HG03159 (cell line): ENCODE measurements around the gene TMPRSS7.
"Not testable (repeated sequence)": the region's sequence is repeated elsewhere in the genome, so short reads cannot be mapped to it uniquely, and the experiment has no call there.

Source experiments
- ATAC-seq: cut with Tn5 transposase; IDR thresholded peaks from one replicate; pipeline ENCODE4 v1.9.1; 2021; ENCODE audit warnings: mild to moderate bottlenecking, moderate library complexity; ENCODE audit not compliant: unreplicated experiment

The TMPRSS7 gene

DNA sequence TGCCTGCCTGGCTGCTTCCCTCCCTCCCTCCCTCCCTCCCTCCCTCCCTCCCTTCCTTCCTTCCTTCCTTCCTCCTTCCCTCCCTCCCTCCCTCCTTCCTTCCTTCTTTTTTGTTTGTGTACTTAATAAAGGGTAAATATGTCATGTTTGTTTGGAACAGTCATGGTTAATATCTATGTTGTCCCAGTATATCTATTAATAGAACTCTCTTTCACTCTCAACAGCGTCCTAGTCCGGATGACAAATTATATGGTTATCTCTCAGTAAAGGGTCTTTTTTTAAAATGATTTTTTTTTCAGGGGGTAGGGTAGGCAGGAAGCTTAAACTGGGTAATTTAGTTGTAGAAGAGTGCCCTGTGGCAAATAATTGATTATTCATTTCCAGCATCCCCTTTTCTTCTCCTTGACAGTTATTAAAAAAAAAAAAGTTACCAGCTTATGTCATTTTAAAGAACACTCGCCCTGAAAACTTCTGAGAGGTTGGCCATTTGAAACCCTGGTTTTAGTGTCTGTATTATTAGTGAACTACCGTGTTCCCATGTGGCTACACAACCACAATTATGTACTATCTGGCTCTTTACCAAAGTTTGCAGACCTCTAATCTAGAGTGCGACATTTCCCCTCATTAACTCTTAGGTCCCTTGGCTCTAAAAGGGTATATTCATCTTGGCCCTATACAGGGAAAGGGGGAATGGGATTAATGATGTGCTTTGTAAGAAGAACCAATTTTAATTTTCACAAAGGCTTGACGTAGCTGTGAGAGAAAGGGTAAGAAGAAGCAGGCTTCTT is 22.1 kb upstream of the TMPRSS7 start:
- ATAC-seq, result no peak

DNA sequence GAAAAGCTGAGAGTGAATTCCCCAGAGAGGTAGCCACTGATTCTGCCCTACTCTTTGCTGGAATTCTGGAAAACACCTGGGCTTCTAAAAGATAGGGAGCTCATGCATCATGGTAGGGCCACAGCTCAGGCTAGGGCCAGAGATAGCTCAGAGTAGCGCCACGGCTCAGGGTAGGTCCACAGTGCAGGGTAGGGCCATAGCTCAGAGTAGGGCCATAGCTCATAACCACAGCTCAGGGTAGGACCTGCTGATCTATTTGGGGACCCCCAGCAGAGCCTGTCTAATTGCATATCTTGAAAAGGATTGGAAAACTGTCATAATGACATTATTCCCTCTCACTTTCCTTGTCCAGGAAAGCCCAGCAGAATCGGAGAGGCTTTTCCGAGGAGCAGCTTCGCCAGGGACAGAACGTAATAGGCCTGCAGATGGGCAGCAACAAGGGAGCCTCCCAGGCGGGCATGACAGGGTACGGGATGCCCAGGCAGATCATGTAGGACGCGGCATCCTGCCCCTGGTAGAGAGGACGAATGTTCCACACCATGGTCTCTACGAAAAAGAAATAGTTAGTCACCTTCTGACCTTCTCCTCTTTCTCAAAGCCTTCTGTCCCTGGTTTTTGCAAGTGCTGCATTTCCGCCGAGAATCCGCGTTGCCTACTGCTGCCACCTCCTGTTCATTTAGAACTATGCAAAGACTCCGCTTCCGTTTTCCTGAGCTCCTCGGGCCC is 21.3 kb upstream of the TMPRSS7 start:
- peak; percentile 86 for ATAC-seq

- ATAC-seq, result peak; percentile 23
These were observed 20.8 kb upstream of the TMPRSS7 start for GRCh38 chr3:112013784-112014143.

GRCh38 chr3:112017091-112017490 is 17.4 kb upstream of the TMPRSS7 start:
- no peak for ATAC-seq

- no peak for ATAC-seq
These were observed 15.8 kb upstream of the TMPRSS7 start for GRCh38 chr3:112018712-112019111.

DNA sequence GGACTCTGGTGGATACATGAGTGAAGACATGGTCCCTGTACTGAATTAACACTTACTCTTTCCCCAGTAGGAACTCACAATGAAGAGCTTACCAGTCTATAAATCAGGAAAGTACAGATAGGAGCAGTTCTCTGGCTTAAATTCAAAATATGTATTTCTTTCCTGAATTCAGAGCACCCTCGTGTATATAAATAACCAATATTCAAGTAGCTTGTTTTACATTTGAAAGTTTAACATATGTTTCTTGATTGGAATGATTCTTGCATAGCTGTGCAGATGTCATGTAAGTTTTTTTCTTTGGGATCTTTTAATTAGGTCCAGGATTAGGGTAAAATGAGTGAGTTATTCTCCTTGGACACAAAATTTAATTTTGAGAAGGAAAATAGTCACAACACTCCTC is 14.8 kb upstream of the TMPRSS7 start:
- ATAC-seq, result no peak

DNA sequence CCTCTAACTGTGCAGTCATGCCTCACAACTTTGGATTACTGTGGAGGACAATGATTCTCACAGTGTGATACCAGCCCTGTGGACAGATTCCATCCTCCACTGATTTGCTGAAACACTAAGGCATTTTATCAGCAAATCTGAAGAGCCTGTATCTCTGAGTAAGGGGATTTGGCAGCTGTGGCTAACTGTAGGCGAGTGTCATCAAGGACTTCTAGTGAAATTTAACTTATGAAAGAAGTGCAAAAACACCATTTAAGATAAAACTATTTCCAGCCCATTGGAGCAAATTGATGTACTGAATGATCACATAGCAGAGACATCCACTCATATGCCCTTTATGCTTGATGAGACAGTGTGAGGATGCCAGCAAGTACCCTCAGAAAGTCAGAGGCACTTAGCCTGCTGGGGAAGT is 13.9 kb upstream of the TMPRSS7 start:
- ATAC-seq, result no peak

DNA sequence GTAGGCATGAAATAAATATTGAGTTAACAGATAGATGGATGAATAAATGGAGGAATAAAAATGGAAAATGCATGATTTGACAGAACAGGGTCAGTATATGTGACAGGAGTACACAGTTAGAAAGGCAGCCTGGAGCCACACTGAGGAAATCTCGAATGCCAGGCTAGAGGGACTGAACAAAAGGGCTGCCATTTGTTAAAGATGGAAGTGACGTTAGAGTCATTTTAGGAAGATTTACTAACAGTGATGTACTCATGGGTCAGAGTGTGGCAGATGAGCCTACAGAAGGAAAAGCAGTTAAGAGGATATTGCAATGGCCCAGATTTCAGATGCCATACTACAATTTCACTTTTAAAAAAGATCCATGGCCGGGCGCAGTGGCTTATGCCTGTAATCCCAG is 7.4 kb upstream of the TMPRSS7 start:
- no peak for ATAC-seq

DNA sequence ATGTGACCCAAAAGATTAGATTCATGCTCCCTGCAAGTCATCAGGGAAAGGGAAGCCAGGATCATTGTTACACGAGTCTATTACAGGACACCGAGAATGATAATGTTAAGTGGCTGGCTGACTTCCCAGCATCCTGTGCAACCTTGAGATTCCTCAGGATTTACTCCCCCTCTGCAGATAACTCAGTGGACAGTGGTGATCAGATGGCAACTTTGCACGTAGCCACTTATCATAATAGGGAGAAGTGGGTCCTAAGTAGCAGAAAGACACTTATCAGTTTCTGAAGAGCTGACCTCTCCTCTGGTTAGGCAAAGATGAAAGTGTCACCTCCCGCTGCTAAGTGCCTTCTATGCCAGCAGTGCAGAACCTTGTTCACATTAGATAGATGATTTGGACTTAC is 6.7 kb upstream of the TMPRSS7 start:
- no peak for ATAC-seq

GRCh38 chr3:112030901-112031300 is 3.6 kb upstream of the TMPRSS7 start:
- no peak for ATAC-seq

- no peak for ATAC-seq
These were observed 2.3 kb upstream of the TMPRSS7 start for GRCh38 chr3:112032098-112032731.

- no peak for ATAC-seq
These were observed 705 bp downstream of the TMPRSS7 start for GRCh38 chr3:112035241-112035640.

GRCh38 chr3:112037194-112037593 is 2.7 kb downstream of the TMPRSS7 start:
- ATAC-seq, result not testable (repeated sequence)

DNA sequence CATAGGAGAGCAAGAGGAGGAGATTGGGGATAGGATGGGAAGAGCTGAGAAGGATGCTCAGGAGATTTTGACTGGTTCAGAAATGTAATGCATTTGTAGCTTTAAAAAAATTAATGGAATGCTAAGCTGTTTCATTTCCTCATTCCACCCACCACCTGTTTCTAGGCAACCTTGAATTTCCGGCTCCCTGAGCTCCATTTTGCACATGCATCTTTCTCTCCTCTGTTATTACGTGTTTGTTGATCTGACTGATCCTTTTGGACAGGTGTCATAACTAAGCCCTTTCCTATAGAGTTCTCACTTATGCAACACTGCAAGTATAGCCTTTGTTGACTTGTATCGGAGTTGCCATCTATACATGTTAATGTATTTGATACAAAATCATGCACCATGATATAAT is 4.3 kb downstream of the TMPRSS7 start:
- ATAC-seq, result peak; percentile 64

- ATAC-seq, result no peak
These were observed 6.8 kb downstream of the TMPRSS7 start for GRCh38 chr3:112041321-112041720.

DNA sequence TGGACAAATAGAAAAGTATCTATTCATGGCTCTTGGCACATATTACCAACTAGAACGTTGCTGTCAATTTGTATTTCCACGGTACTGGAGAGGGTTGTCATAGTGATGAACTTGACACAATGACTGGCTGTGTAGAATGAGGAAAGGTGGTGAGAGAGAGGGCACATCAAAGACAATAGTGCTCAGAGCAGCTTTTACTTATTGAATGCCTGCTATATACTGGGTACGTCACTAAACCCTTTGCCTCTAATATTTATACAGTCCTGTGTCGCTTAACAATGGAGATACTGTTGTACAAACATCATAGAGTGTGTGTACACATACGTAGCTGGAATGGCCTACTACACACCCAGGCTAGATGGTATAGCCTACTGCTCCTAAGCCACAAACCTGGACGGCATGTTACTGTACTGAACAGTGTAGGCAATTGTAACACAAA is 8.3 kb downstream of the TMPRSS7 start:
- ATAC-seq, result no peak

- ATAC-seq, result peak; percentile 87
These were observed 9.2 kb downstream of the TMPRSS7 start for GRCh38 chr3:112043621-112044201.

DNA sequence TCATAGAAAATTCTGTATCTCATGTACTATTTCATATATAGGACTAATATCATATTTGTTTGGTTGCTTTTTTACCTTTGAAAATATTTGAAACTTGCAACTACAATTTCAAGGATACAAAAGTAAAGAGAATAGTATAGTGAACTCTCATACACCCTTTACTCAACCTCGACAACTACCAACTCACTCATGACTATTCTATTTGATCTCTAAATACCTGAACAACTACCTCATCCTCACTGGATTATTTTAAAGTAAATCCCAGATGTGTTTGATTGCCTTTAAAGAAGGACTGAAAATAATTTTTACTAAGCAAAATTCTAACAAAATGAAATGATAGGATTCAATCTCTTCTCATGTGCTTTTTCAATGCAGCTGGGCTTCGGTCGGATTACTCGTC is 12.1 kb downstream of the TMPRSS7 start:
- ATAC-seq, result no peak

DNA sequence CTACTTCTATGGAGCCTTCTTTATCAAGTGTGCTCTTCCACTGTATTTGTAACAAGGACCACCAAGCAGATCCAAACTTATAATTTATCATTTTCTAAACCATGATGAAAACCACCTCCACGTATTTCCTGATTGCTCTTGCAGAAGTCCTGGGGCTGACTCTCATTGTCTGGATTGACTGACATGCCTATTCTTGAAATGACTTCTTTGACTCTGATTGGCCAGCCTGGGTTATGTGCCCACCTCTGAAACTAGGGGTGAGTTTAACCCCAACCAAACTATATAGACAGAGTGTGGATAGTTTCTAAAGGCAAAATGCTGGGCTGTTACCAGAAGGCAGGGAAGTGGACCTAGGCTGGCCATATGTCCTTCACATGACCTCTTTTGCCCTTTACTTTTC is 12.7 kb downstream of the TMPRSS7 start:
- ATAC-seq, result no peak

DNA sequence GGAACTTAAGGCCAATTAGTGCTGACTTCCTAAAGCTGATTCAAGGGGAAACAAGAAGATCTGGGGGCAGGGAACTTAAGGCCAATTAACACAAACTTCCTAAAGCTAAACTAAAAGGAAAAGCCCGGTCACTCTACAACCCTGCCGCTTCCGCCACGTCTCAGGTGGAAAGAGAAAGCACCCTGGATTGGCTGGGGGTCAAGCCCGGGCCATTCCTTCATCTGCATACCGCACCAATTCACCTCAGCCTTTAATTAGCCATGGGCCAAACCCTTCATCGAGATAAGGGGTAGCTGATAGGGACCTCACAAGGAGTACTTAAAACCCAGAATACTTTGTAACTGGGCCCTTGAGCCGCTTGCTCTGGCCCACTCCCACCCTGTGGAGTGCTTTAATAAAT is 14.4 kb downstream of the TMPRSS7 start:
- ATAC-seq, result no peak

- ATAC-seq, result no peak
These were observed 18.7 kb downstream of the TMPRSS7 start for GRCh38 chr3:112053229-112053628.
